ENCODE results near the gene PPP1R12B. TPM values are rescaled to one million over a fixed set of nuclear protein-coding genes. Genes with fewer than 3 reads are reported as not detected.
A peak's percentile ranks its signal among the peaks of the same experiment; 100 is the strongest.

Gene PPP1R12B
- total RNA-seq (2014; rRNA removed; shearing (Covaris generic)) = 13.7 and 18.7 TPM in 2 replicates

GRCh38 chr1:202348509-202349205, at the start of gene PPP1R12B:
TSS of gene PPP1R12B (plus strand) at chr1:202348699. CDS start at chr1:202348852, 153 bp downstream.
- peak; percentile 97 for DNase-seq (ENCODE audit: low spot score)

- DNase-seq (ENCODE audit: low spot score) = no peak
Measured at GRCh38 chr1:202302166-202302565, 46.3 kb upstream of the PPP1R12B start.

GRCh38 chr1:202304375-202304774, 44.1 kb upstream of the PPP1R12B start:
- DNase-seq (ENCODE audit: low spot score) = no peak

- no peak for DNase-seq (ENCODE audit: low spot score)
Measured at GRCh38 chr1:202305168-202305567, 43.3 kb upstream of the PPP1R12B start.

GRCh38 chr1:202306535-202307345, 41.8 kb upstream of the PPP1R12B start:
- DNase-seq (ENCODE audit: low spot score) = no peak

GRCh38 chr1:202310071-202310725, 38.3 kb upstream of the PPP1R12B start:
- DNase-seq (ENCODE audit: low spot score) = peak; percentile 28

GRCh38 chr1:202310746-202311145, 37.8 kb upstream of the PPP1R12B start:
- no peak for DNase-seq (ENCODE audit: low spot score)

- no peak for DNase-seq (ENCODE audit: low spot score)
Measured at GRCh38 chr1:202311875-202312635, 36.4 kb upstream of the PPP1R12B start.

- DNase-seq (ENCODE audit: low spot score) = peak; percentile 82
Measured at GRCh38 chr1:202315576-202316168, 32.8 kb upstream of the PPP1R12B start.

- DNase-seq (ENCODE audit: low spot score) = no peak
Measured at GRCh38 chr1:202316186-202316585, 32.3 kb upstream of the PPP1R12B start.

GRCh38 chr1:202317941-202318925, 30.3 kb upstream of the PPP1R12B start:
- DNase-seq (ENCODE audit: low spot score) = no peak

- DNase-seq (ENCODE audit: low spot score) = no peak
Measured at GRCh38 chr1:202319381-202320080, 29.0 kb upstream of the PPP1R12B start.

GRCh38 chr1:202320081-202320405, 28.5 kb upstream of the PPP1R12B start:
- no peak for DNase-seq (ENCODE audit: low spot score)

- no peak for DNase-seq (ENCODE audit: low spot score)
Measured at GRCh38 chr1:202323731-202324130, 24.8 kb upstream of the PPP1R12B start.

- no peak for DNase-seq (ENCODE audit: low spot score)
Measured at GRCh38 chr1:202324646-202325045, 23.9 kb upstream of the PPP1R12B start.

- DNase-seq (ENCODE audit: low spot score) = peak; percentile 23
Measured at GRCh38 chr1:202329891-202330290, 18.6 kb upstream of the PPP1R12B start.

GRCh38 chr1:202333861-202334260, 14.6 kb upstream of the PPP1R12B start:
- no peak for DNase-seq (ENCODE audit: low spot score)

- peak; percentile 63 for DNase-seq (ENCODE audit: low spot score)
Measured at GRCh38 chr1:202343652-202344349, 4.7 kb upstream of the PPP1R12B start.

- DNase-seq (ENCODE audit: low spot score) = no peak
Measured at GRCh38 chr1:202348005-202348508, 442 bp upstream of the PPP1R12B start.
